ENCODE data around the gene CDC73.

Gene CDC73

GRCh38 chr1:193156822-193157142 lies 35.0 kb downstream of the CDC73 start:
- Histone ChIP-seq H3K79me2 (no peaks in the 10 kb centered on the region), H3K9me3 (ENCODE audit: control insufficient read depth, low read length) (no peaks in the 10 kb centered on the region), H3K9ac (no peak overlapping the region), H3K4me2 (ENCODE audit: low read length) (no peak overlapping the region), H3K36me3 (ENCODE audit: control insufficient read depth, insufficient read depth, low read length) (no peaks in the 10 kb centered on the region), H3K27me3 (ENCODE audit: control insufficient read depth, insufficient read depth, low read length) (no peaks in the 10 kb centered on the region), H3K4me3 (ENCODE audit: low read depth, low read length) (no peak overlapping the region), H2AFZ (no peak overlapping the region), H3K4me1 (no peaks in the 10 kb centered on the region), H3K27ac (no peak overlapping the region)
- no peak for TF ChIP-seq CTCF (IDR thresholded peaks at IDR 0.05)

GRCh38 chr1:193157360-193157759 lies 35.5 kb downstream of the CDC73 start:
- Histone ChIP-seq H3K36me3 (ENCODE audit: control insufficient read depth, insufficient read depth, low read length) (no peaks in the 10 kb centered on the region), H3K9me3 (ENCODE audit: control insufficient read depth, low read length) (no peaks in the 10 kb centered on the region), H3K9ac (no peak overlapping the region), H3K27ac (no peak overlapping the region), H2AFZ (no peak overlapping the region), H3K4me1 (no peaks in the 10 kb centered on the region), H3K4me2 (ENCODE audit: low read length) (no peak overlapping the region), H3K4me3 (ENCODE audit: low read depth, low read length) (no peak overlapping the region), H3K27me3 (ENCODE audit: control insufficient read depth, insufficient read depth, low read length) (no peaks in the 10 kb centered on the region), H3K79me2 (no peaks in the 10 kb centered on the region)
- no peak for TF ChIP-seq CTCF (IDR thresholded peaks at IDR 0.05)

- Histone ChIP-seq H3K27ac (no peak overlapping the region), H2AFZ (no peak overlapping the region), H3K4me1 (no peaks in the 10 kb centered on the region), H3K27me3 (ENCODE audit: control insufficient read depth, insufficient read depth, low read length) (no peaks in the 10 kb centered on the region), H3K4me3 (ENCODE audit: low read depth, low read length) (no peak overlapping the region), H3K9ac (no peak overlapping the region), H3K9me3 (ENCODE audit: control insufficient read depth, low read length) (no peaks in the 10 kb centered on the region), H3K36me3 (ENCODE audit: control insufficient read depth, insufficient read depth, low read length) (no peaks in the 10 kb centered on the region), H3K79me2 (peaks cover 2% of the 10 kb centered on the region), H3K4me2 (ENCODE audit: low read length) (no peak overlapping the region)
- no peak for TF ChIP-seq CTCF (IDR thresholded peaks at IDR 0.05)
Observed at GRCh38 chr1:193176113-193176512, 54.3 kb downstream of the CDC73 start.

GRCh38 chr1:193176788-193177187 lies 55.0 kb downstream of the CDC73 start:
- no peak for TF ChIP-seq CTCF (IDR thresholded peaks at IDR 0.05)
- H3K27ac ChIP-seq: no peak overlapping the region
- H2AFZ ChIP-seq: no peak overlapping the region
- H3K4me3 ChIP-seq (ENCODE audit: low read depth, low read length): no peak overlapping the region
- no peaks in the 10 kb centered on the region for H3K9me3 ChIP-seq (ENCODE audit: control insufficient read depth, low read length)
- H3K27me3 ChIP-seq (ENCODE audit: control insufficient read depth, insufficient read depth, low read length): no peaks in the 10 kb centered on the region
- H3K79me2 ChIP-seq: peaks cover 2% of the 10 kb centered on the region
- no peak overlapping the region for H3K9ac ChIP-seq
- no peak overlapping the region for H3K4me2 ChIP-seq (ENCODE audit: low read length)
- no peaks in the 10 kb centered on the region for H3K36me3 ChIP-seq (ENCODE audit: control insufficient read depth, insufficient read depth, low read length)
- no peaks in the 10 kb centered on the region for H3K4me1 ChIP-seq

GRCh38 chr1:193179094-193179493 lies 57.3 kb downstream of the CDC73 start:
- H2AFZ ChIP-seq: no peak overlapping the region
- H3K79me2 ChIP-seq: peaks cover 2% of the 10 kb centered on the region
- H3K27ac ChIP-seq: no peak overlapping the region
- H3K27me3 ChIP-seq (ENCODE audit: control insufficient read depth, insufficient read depth, low read length): no peaks in the 10 kb centered on the region
- no peak for TF ChIP-seq CTCF (IDR thresholded peaks at IDR 0.05)
- H3K9ac ChIP-seq: no peak overlapping the region
- no peak overlapping the region for H3K4me3 ChIP-seq (ENCODE audit: low read depth, low read length)
- no peaks in the 10 kb centered on the region for H3K9me3 ChIP-seq (ENCODE audit: control insufficient read depth, low read length)
- H3K4me2 ChIP-seq (ENCODE audit: low read length): no peak overlapping the region
- no peaks in the 10 kb centered on the region for H3K4me1 ChIP-seq
- no peaks in the 10 kb centered on the region for H3K36me3 ChIP-seq (ENCODE audit: control insufficient read depth, insufficient read depth, low read length)
